IMR-90 (cell line): ENCODE results near the gene RAB30. TPM values are rescaled to one million over a fixed set of nuclear protein-coding genes. Genes with fewer than 3 reads are reported as not detected.

Experiments used
- ATAC-seq: fragments of 200-7000 bp; cut with Tn5 transposase; 2 replicates; pipeline ENCODE4 v1.9.1; 2020; ENCODE audit warnings: low read depth, mild to moderate bottlenecking, moderate library complexity
- BruUV-seq: library from RNA; stranded (reverse); fragments of 400-500 nt; replicated peaks from 2 replicates; lab custom pipeline; 2021; lab: Mats Ljungman, UMichigan
- CTCF ChIA-PET: fragments of 300-600 bp; formaldehyde crosslinking; extraction: SDS; loops from one replicate; lab custom pipeline; 2021; ENCODE audit warnings: antibody characterized with exemption; lab: Yijun Ruan, JAX
- POLR2A ChIA-PET: fragments of 300-600 bp; sonication (Branson Sonifier 250); formaldehyde crosslinking; loops from one replicate; lab custom pipeline; 2022; ENCODE audit warnings: antibody characterized with exemption; ENCODE audit not compliant: unreplicated experiment; lab: Charles Lee
- DNase-seq: peaks from one replicate; pipeline ENCODE4 v3.0.0; 2013
- H2AFZ ChIP-seq: replicated peaks from 2 replicates; pipeline ENCODE3; 2013; ENCODE audit warnings: low read length, mild to moderate bottlenecking; ENCODE audit not compliant: poor library complexity
- H2AK5ac ChIP-seq: 2 replicates; pipeline ENCODE4 v1.6.1; 2013; ENCODE audit warnings: low read depth, low read length, inconsistent platforms
- H2AK9ac ChIP-seq: replicated peaks from 2 replicates; pipeline ENCODE3; 2013; ENCODE audit warnings: mild to moderate bottlenecking, low read depth, low read length, moderate library complexity; ENCODE audit not compliant: poor library complexity
- H2BK120ac ChIP-seq: 2 replicates; pipeline ENCODE4 v1.6.1; 2013; ENCODE audit warnings: low read depth, low read length, inconsistent platforms
- H2BK15ac ChIP-seq: 3 replicates; pipeline ENCODE4 v1.6.1; 2013; ENCODE audit warnings: low read depth, low read length, inconsistent platforms
- H2BK20ac ChIP-seq: 2 replicates; pipeline ENCODE4 v1.6.1; 2013; ENCODE audit warnings: low read depth, mild to moderate bottlenecking, inconsistent platforms, low read length, moderate library complexity
- H2BK5ac ChIP-seq: 2 replicates; pipeline ENCODE4 v1.6.1; 2013; ENCODE audit warnings: mild to moderate bottlenecking, low read depth, low read length, inconsistent platforms; ENCODE audit not compliant: poor library complexity, severe bottlenecking
- H3K14ac ChIP-seq: replicated peaks from 2 replicates; pipeline ENCODE4 v1.6.1; 2013; ENCODE audit warnings: low read depth, low read length, inconsistent platforms
- H3K18ac ChIP-seq: 2 replicates; pipeline ENCODE4 v1.6.1; 2013; ENCODE audit warnings: low read depth, low read length, control low read depth
- H3K23ac ChIP-seq: 2 replicates; pipeline ENCODE4 v1.6.1; 2013; ENCODE audit warnings: low read depth, low read length, inconsistent platforms
- H3K27ac ChIP-seq: 2 replicates; pipeline ENCODE4 v1.5.1; 2013; ENCODE audit warnings: mild to moderate bottlenecking, control low read depth, low read length; ENCODE audit not compliant: insufficient read depth
- H3K27me3 ChIP-seq: 2 replicates; pipeline ENCODE4 v1.6.1; 2013; ENCODE audit warnings: low read length; ENCODE audit not compliant: control insufficient read depth, insufficient read depth
- H3K36me3 ChIP-seq: 2 replicates; pipeline ENCODE4 v1.6.1; 2013; ENCODE audit warnings: low read length, mixed read lengths; ENCODE audit not compliant: control insufficient read depth, insufficient read depth
- H3K4ac ChIP-seq: 2 replicates; pipeline ENCODE4 v1.6.1; 2013; ENCODE audit warnings: low read depth, low read length, inconsistent platforms
- H3K4me1 ChIP-seq: 2 replicates; pipeline ENCODE4 v1.6.1; 2013; ENCODE audit warnings: low read length, mixed read lengths; ENCODE audit not compliant: control insufficient read depth, insufficient read depth
- H3K4me2 ChIP-seq: 2 replicates; pipeline ENCODE4 v1.6.1; 2013; ENCODE audit warnings: low read depth, mild to moderate bottlenecking, control low read depth, low read length, moderate library complexity
- H3K4me3 ChIP-seq: 2 replicates; pipeline ENCODE4 v1.5.1; 2013; ENCODE audit warnings: low read depth, mild to moderate bottlenecking, control low read depth, low read length, moderate library complexity; ENCODE audit not compliant: insufficient read depth
- H3K56ac ChIP-seq: 2 replicates; pipeline ENCODE4 v1.6.1; 2013; ENCODE audit warnings: low read length, inconsistent platforms; ENCODE audit not compliant: insufficient read depth; ENCODE audit errors: extremely low read depth
- H3K79me1 ChIP-seq, 2 experiments: 2 replicates each; pipeline ENCODE4 v1.6.1; 2013; ENCODE audit warnings: low read length in 2 of 2, inconsistent platforms in 1 of 2, low read depth in 1 of 2
- H3K9ac ChIP-seq: 2 replicates; pipeline ENCODE4 v1.6.1; 2013; ENCODE audit warnings: low read depth, low read length, control low read depth
- H3K9me1 ChIP-seq: 2 replicates; pipeline ENCODE4 v1.6.1; 2013; ENCODE audit warnings: low read length, inconsistent platforms; ENCODE audit not compliant: insufficient read depth
- H3K9me3 ChIP-seq: 2 replicates; pipeline ENCODE4 v1.6.1; 2013; ENCODE audit warnings: low read length; ENCODE audit not compliant: control insufficient read depth, insufficient read depth
- H4K20me1 ChIP-seq: 2 replicates; pipeline ENCODE4 v1.6.1; 2013; ENCODE audit warnings: low read length, inconsistent platforms; ENCODE audit not compliant: insufficient read depth
- H4K5ac ChIP-seq: 2 replicates; pipeline ENCODE4 v1.6.1; 2013; ENCODE audit warnings: mild to moderate bottlenecking, low read depth, low read length, control low read depth
- H4K8ac ChIP-seq, 2 experiments: 2 replicates each; pipeline ENCODE4 v1.6.1; 2013; ENCODE audit warnings: low read depth in 2 of 2, low read length in 2 of 2, control low read depth in 1 of 2, inconsistent platforms in 1 of 2
- H4K91ac ChIP-seq: 2 replicates; pipeline ENCODE4 v1.6.1; 2013; ENCODE audit warnings: low read depth, low read length, inconsistent platforms; ENCODE audit not compliant: insufficient read depth
- MAFK ChIP-seq: IDR thresholded peaks from 2 replicates; pipeline ENCODE4 v1.6.1; 2012; ENCODE audit warnings: low read depth, low read length, improper control_type of control experiment
- NFE2L2 ChIP-seq: fragments of 150-350 bp; IDR thresholded peaks from 2 replicates; pipeline ENCODE4 v1.6.1; 2016; ENCODE audit warnings: low read depth, mild to moderate bottlenecking, low read length
- WGBS, 2 experiments: methylation state at CpG; one replicate each; pipeline versions ENCODE4 v1.1.5 to v1.1.7; 2013; ENCODE audit warnings: missing lambda C conversion rate in 2 of 2; ENCODE audit not compliant: insufficient read length in 1 of 2; ENCODE audit errors: extremely low coverage in 2 of 2; 5-methylcytosine and 5-hydroxymethylcytosine counted together
- dilution Hi-C: fragments of 300-500 bp; cut with HindIII; formaldehyde crosslinking; loops from one replicate; pipeline ENCODE4 v1.14.3; 2018; ENCODE audit warnings: low sequenced_read_pairs; ENCODE audit not compliant: unreplicated experiment
- in situ Hi-C: fragments of 300-500 bp; cut with MboI; formaldehyde crosslinking; loops from 3 replicates; pipeline ENCODE4 v1.14.3; 2019; ENCODE audit warnings: low sequenced_read_pairs, inconsistent platforms, mixed read lengths
- intact Hi-C: fragments of 100-400 bp; cut with micrococcal nuclease; formaldehyde crosslinking; loops from 2 replicates; pipeline ENCODE4 v1.10.0; 2022
- polyA plus RNA-seq, 3 experiments: library from polyadenylated mRNA; depleted of rRNA; stranded (reverse); fragments of >200 nt; gene quantifications; 2 replicates each; pipeline ENCODE4 v1.2.3, GENCODE V29; 2012; ENCODE audit warnings: low replicate concordance in 1 of 3
- total RNA-seq: library from RNA; depleted of rRNA; stranded (reverse); fragments of >200 nt; gene quantifications from 2 replicates; pipeline ENCODE4 v1.2.3, GENCODE V29; 2012

Gene RAB30
- total and polyA plus RNA-seq, 2 of the 4 experiments (the other 2 are of a cell fraction): 7.2 to 25.6 TPM

- H4K91ac ChIP-seq: no peak overlapping the region
- H3K27me3 ChIP-seq: no peaks in the 10 kb centered on the region
- no TSS peak for BruUV-seq
- H2AK5ac ChIP-seq: no peak overlapping the region
- no peaks in the 10 kb centered on the region for H3K9me3 ChIP-seq
- in situ Hi-C loops: no loop called here
- 0 out of 2 replicates have a peak, but pooled peaks cover 8% of the 10 kb centered on the region for H4K20me1 ChIP-seq
- no peaks in the 10 kb centered on the region; the same call in 1 of the 2 replicates for H3K4me1 ChIP-seq
- ChIA-PET POLR2A (no interaction called here), CTCF (no interaction called here)
- H3K9me1 ChIP-seq: no peaks in the 10 kb centered on the region; the same call in 1 of the 2 replicates
- DNase-seq (no peak), ATAC-seq (peak; percentile 40; the same call in 1 of the 2 replicates)
- no peak overlapping the region for H3K14ac ChIP-seq
- no peak overlapping the region for H4K8ac ChIP-seq
- H3K27ac ChIP-seq: no peak overlapping the region
- H3K18ac ChIP-seq: no peak overlapping the region
- no peak overlapping the region for H2BK15ac ChIP-seq
- H3K79me1 ChIP-seq: peaks cover 4 to 13% of the 10 kb centered on the region in 2 experiments; a peak in 1 of 4 replicates
- no peak overlapping the region for H3K4me3 ChIP-seq
- no peak overlapping the region for H2BK120ac ChIP-seq
- H3K56ac ChIP-seq: no peak overlapping the region
- H3K23ac ChIP-seq: no peak overlapping the region
- H3K9ac ChIP-seq: no peak overlapping the region
- no peak overlapping the region for H2BK5ac ChIP-seq
- intact Hi-C loops: no loop called here
- no peak overlapping the region for H3K4me2 ChIP-seq
- dilution Hi-C loops: no loop called here
- no peak overlapping the region for H4K5ac ChIP-seq
- no peak for TF ChIP-seq NFE2L2
- peak; percentile 43; the same call in 1 of the 2 replicates for TF ChIP-seq MAFK
- no peak overlapping the region for H2AFZ ChIP-seq
- no peak overlapping the region for H2BK20ac ChIP-seq
- no peak overlapping the region for H2AK9ac ChIP-seq
- H3K36me3 ChIP-seq: no peaks in the 10 kb centered on the region
- WGBS, 2 experiments: no CpG with 5 or more reads among the region's 2 CpGs
- H3K4ac ChIP-seq: no peak overlapping the region
These were observed 46.4 kb downstream of the RAB30 start for GRCh38 chr11:83025267-83025704.
